ENCODE results near the gene PHACTR1.

PHACTR1 gene

GRCh38 chr6:13302751-13303667 lies 586.4 kb downstream of the PHACTR1 start:
- H4K20me1 ChIP-seq (ENCODE audit: insufficient read depth, low read length) = no peaks in the 10 kb centered on the region
- no peaks in the 10 kb centered on the region for H3K9me3 ChIP-seq (ENCODE audit: insufficient read depth, low read length)
- H3K27ac ChIP-seq (ENCODE audit: low read length) = peak overlapping the region; percentile 91
- no peak for TF ChIP-seq CTCF (IDR thresholded peaks at IDR 0.05; ENCODE audit: low read depth, low read length)
- TF ChIP-seq EZH2phosphoT487 (IDR thresholded peaks at IDR 0.05; ENCODE audit: low read depth) = no peak
- H3K36me3 ChIP-seq (replicated peaks; ENCODE audit: low read depth, low read length) = peaks cover 10% of the 10 kb centered on the region
- H3K79me2 ChIP-seq (ENCODE audit: low read length) = no peaks in the 10 kb centered on the region
- H3K4me3 ChIP-seq (ENCODE audit: low read length) = peak overlapping the region; percentile 68
- H2AFZ ChIP-seq (ENCODE audit: low read depth, low read length) = no peak overlapping the region
- H3K4me2 ChIP-seq (ENCODE audit: low read length) = peak overlapping the region; percentile 92
- H3K9ac ChIP-seq (ENCODE audit: low read length) = peak overlapping the region; percentile 63
- H3K27me3 ChIP-seq (ENCODE audit: low read depth, low read length) = no peaks in the 10 kb centered on the region
- peaks cover 97% of the 10 kb centered on the region for H3K4me1 ChIP-seq (ENCODE audit: low read length)

- Histone ChIP-seq H3K36me3 (replicated peaks; ENCODE audit: low read depth, low read length) (peaks cover 11% of the 10 kb centered on the region), H3K9ac (ENCODE audit: low read length) (peak overlapping the region; percentile 63; the same call in 1 of the 2 replicates), H3K79me2 (ENCODE audit: low read length) (no peaks in the 10 kb centered on the region), H3K4me1 (ENCODE audit: low read length) (peaks cover 97% of the 10 kb centered on the region), H2AFZ (ENCODE audit: low read depth, low read length) (no peak overlapping the region), H3K27ac (ENCODE audit: low read length) (peak overlapping the region; percentile 91), H3K9me3 (ENCODE audit: insufficient read depth, low read length) (no peaks in the 10 kb centered on the region), H3K4me3 (ENCODE audit: low read length) (peak overlapping the region; percentile 68), H4K20me1 (ENCODE audit: insufficient read depth, low read length) (no peaks in the 10 kb centered on the region), H3K27me3 (ENCODE audit: low read depth, low read length) (no peaks in the 10 kb centered on the region), H3K4me2 (ENCODE audit: low read length) (peak overlapping the region; percentile 92)
- no peak for TF ChIP-seq CTCF (IDR thresholded peaks at IDR 0.05; ENCODE audit: low read depth, low read length)
- no peak for TF ChIP-seq EZH2phosphoT487 (IDR thresholded peaks at IDR 0.05; ENCODE audit: low read depth)
These were observed 587.1 kb downstream of the PHACTR1 start for GRCh38 chr6:13303668-13304017.

GRCh38 chr6:13304101-13304500 lies 587.5 kb downstream of the PHACTR1 start:
- peak overlapping the region; percentile 45 for H3K4me3 ChIP-seq (ENCODE audit: low read length)
- no peaks in the 10 kb centered on the region for H3K27me3 ChIP-seq (ENCODE audit: low read depth, low read length)
- peak overlapping the region; percentile 92 for H3K4me2 ChIP-seq (ENCODE audit: low read length)
- no peaks in the 10 kb centered on the region for H3K9me3 ChIP-seq (ENCODE audit: insufficient read depth, low read length)
- H2AFZ ChIP-seq (ENCODE audit: low read depth, low read length) = no peak overlapping the region
- H4K20me1 ChIP-seq (ENCODE audit: insufficient read depth, low read length) = no peaks in the 10 kb centered on the region
- peak overlapping the region; percentile 91 for H3K27ac ChIP-seq (ENCODE audit: low read length)
- peaks cover 95% of the 10 kb centered on the region for H3K4me1 ChIP-seq (ENCODE audit: low read length)
- H3K36me3 ChIP-seq (replicated peaks; ENCODE audit: low read depth, low read length) = peaks cover 13% of the 10 kb centered on the region
- H3K79me2 ChIP-seq (ENCODE audit: low read length) = no peaks in the 10 kb centered on the region
- peak overlapping the region; percentile 31; the same call in 1 of the 2 replicates for H3K9ac ChIP-seq (ENCODE audit: low read length)
- TF ChIP-seq CTCF (IDR thresholded peaks at IDR 0.05; ENCODE audit: low read depth, low read length) (no peak), EZH2phosphoT487 (IDR thresholded peaks at IDR 0.05; ENCODE audit: low read depth) (no peak)

GRCh38 chr6:13304580-13305260 lies 588.2 kb downstream of the PHACTR1 start:
- no peak for TF ChIP-seq EZH2phosphoT487 (IDR thresholded peaks at IDR 0.05; ENCODE audit: low read depth)
- no peak for TF ChIP-seq CTCF (IDR thresholded peaks at IDR 0.05; ENCODE audit: low read depth, low read length)
- no peaks in the 10 kb centered on the region for H3K79me2 ChIP-seq (ENCODE audit: low read length)
- H3K4me1 ChIP-seq (ENCODE audit: low read length) = peaks cover 89% of the 10 kb centered on the region
- peak overlapping the region; percentile 92 for H3K4me2 ChIP-seq (ENCODE audit: low read length)
- H3K9me3 ChIP-seq (ENCODE audit: insufficient read depth, low read length) = no peaks in the 10 kb centered on the region
- no peak overlapping the region for H2AFZ ChIP-seq (ENCODE audit: low read depth, low read length)
- peaks cover 13% of the 10 kb centered on the region for H3K36me3 ChIP-seq (replicated peaks; ENCODE audit: low read depth, low read length)
- no peaks in the 10 kb centered on the region for H4K20me1 ChIP-seq (ENCODE audit: insufficient read depth, low read length)
- H3K27me3 ChIP-seq (ENCODE audit: low read depth, low read length) = no peaks in the 10 kb centered on the region
- peak overlapping the region; percentile 45 for H3K4me3 ChIP-seq (ENCODE audit: low read length)
- peak overlapping the region; percentile 91 for H3K27ac ChIP-seq (ENCODE audit: low read length)
- peak overlapping the region; percentile 31; the same call in 1 of the 2 replicates for H3K9ac ChIP-seq (ENCODE audit: low read length)

All from OCI-LY3 (cell line).